ENCODE measurements around the gene COL4A3. TPM values are rescaled to one million over a fixed set of nuclear protein-coding genes. Genes with fewer than 3 reads are reported as not detected.

COL4A3 gene
- not detected in 2 replicates for total RNA-seq

DNA sequence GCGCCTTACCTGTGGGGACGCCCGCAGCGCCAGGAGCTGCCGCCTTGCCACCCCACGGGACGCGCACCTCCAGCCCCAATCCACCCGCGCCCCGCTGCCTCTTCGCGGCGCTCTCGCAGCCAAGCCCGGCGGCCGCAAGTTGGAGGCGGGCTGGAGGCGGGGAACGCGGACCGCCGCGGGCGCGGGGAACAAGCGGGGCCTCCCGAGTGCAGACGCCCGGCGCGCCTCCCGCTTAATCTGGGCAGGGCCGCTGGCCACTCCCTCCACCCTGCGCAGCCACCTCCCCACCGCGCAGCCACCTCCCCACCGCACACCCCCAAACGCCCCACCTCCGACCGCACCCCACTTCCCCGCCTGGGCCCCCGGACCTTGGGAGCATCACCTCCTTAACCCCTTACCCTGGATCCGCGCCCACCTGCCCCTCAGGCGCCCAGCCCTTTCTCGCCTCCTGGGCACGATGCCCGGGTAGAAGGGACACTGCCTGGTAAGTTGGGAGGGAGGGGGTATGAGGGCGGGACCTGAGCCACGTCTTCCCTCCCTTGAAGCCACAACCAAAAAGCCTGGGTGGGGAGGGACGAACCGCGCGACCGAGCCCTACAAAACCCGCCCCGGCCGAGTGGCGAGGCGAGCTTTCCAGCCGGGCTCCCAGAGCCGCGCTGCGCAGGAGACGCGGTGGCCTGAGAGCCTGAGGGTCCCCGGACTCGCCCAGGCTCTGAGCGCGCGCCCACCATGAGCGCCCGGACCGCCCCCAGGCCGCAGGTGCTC is at the start of gene COL4A3, which contains the start of gene COL4A4:
Gene COL4A3 (plus strand): TSS at position 627 of the 765 bp plus-strand sequence. CDS start 103 bp downstream, at position 730.
Gene COL4A4 (minus strand): TSS at position 208 of the 765 bp plus-strand sequence. CDS start 16,722 bp downstream, outside the sequence.

DNA sequence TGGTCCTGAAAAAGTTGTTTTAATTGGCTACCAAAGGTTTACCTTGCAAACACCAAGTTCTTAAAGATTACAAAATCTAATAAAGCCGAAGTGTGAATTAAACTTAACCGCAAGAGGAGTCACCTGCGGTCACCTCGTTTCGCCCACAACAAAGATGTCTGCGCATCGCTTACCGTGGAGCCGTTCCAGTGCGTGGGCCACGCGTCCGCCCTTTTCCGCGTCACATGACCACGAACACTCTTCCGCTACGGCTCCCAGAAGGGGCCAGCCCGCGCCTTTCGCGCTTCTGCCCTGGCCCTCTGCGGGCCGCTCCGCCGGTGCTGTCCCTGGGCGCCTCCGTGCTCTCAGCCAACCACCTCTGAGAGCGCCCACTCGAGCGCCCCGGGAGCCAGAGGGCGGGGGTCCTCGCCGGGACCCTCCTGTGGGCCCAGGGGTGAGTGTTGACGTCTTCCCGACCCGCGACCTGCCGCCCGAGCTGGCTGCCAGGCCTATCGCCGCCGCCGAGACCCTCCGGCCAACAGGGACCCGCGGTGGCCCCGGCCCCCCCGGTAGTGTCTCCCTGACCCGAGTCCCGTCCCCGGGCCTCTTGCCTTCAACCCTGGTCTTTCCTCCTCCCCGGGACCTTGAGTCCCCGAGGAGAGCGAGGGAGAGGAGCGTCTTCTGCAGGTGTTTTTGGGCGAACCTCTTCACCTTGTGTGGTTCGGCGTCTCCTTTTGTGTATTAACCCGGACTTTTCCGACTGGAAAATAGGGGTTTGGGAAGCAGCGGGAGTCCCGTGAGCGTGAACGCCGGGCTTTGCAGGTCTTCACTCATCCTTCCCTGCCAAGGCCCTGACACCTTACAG is 160.8 kb downstream of the COL4A3 start, which contains the start of gene MFF:
Gene MFF (plus strand): TSS at position 257 of the 844 bp plus-strand sequence. CDS start 5,415 bp downstream, outside the sequence.

Other genes with a start within 250 kb of the COL4A3 start
- gene COL4A4, start 419 bp upstream of the COL4A3 start, total RNA-seq: 0.05 and 0.07 TPM in 2 replicates
- 78.5 and 122 TPM in 2 replicates for gene MFF, start 160.6 kb downstream of the COL4A3 start, total RNA-seq
- gene TM4SF20, start 214.7 kb downstream of the COL4A3 start, total RNA-seq: not detected in 2 replicates
- gene SCYGR1, start 223.3 kb downstream of the COL4A3 start, total RNA-seq: not detected in 2 replicates